GM18870 (cell line): ENCODE results near the gene CHRNA7.
"Not testable (repeated sequence)": the region's sequence is repeated elsewhere in the genome, so short reads cannot be mapped to it uniquely, and the experiment has no call there.

Experiments used
- ATAC-seq: cut with Tn5 transposase; IDR thresholded peaks from one replicate; pipeline ENCODE4 v1.9.1; 2021; ENCODE audit warnings: moderate library complexity; ENCODE audit not compliant: unreplicated experiment

Gene CHRNA7

DNA sequence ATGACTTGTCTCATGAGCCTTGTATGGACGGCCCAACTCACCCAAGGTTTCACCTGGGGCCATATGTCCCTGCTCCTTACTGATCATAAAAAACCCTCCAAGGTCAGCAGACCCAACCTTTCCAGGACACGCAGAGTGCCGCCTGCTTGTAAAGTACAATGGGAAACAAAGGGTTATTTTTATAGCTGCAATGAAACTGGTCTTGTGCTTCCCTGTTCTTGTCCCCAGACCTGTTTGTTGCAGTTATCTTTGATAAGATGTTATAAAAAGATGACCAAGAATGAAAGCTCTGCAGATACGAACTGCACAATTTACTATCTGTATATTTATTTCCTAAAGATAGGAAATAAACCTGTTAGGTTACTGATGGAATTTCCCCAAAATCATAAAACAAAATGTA is 136.0 kb downstream of the CHRNA7 start:
- not testable (repeated sequence) for ATAC-seq

DNA sequence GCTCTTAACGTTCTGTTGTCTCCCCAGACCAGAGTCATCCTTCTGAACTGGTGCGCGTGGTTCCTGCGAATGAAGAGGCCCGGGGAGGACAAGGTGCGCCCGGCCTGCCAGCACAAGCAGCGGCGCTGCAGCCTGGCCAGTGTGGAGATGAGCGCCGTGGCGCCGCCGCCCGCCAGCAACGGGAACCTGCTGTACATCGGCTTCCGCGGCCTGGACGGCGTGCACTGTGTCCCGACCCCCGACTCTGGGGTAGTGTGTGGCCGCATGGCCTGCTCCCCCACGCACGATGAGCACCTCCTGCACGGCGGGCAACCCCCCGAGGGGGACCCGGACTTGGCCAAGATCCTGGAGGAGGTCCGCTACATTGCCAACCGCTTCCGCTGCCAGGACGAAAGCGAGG is 137.6 kb downstream of the CHRNA7 start:
- not testable (repeated sequence) for ATAC-seq

DNA sequence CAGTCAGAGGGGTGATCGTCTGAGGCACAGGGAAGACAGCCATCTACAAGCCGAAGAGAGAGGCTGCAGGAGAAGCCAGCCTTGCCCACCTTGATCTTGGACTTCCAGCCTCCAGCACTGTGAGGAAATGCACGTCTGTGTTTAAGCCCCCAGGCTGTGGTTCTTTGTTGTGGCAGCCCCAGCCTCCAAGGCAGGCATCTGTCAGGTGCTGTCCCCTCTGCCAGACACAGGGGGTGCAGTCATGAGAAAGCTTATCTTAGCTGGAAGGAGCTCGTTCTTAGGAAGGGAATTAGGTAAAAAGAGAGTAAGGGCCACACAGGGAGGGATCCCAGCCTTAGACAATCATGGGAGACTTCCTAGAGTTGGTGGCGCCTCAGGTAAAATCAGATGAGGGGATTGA is 150.3 kb downstream of the CHRNA7 start:
- ATAC-seq = not testable (repeated sequence)

DNA sequence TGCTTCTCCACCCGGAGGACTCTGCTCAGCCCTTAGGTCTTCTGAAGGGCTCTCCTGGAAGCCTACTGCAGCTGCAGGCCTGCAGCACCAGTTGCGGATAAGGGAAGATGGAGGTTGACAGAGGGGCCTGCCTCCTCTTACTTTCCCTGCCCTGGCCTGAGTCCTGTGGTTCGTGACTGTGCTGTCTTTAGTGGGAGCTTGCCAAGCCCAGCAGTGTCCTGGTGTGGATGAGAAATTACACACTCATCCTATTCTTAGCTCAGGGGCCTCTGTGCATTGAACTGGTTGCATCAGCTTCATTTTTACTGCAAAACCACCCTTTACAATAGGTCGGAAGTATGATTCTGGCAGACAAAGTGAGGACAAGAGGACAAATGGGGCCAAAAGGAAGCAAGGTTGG is 163.5 kb downstream of the CHRNA7 start:
- ATAC-seq = not testable (repeated sequence)

DNA sequence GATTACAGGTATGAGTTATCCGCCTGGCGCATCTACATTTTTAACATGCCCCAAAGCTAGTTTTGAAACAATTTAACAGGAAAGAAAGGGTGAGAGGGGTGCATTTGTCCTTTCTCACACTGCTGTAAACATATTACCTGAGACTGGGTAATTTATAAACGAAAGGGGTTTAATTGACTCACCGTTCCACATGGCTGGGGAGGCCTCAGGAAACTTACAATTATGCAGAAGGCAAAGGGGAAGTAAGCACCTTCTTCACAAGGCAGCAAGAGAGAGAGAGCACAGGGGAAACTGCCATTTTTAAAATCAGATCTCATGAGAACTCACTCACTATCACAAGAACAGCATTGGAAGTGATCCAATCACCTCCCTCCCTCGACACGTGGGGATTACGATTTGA is 165.9 kb downstream of the CHRNA7 start:
- not testable (repeated sequence) for ATAC-seq

DNA sequence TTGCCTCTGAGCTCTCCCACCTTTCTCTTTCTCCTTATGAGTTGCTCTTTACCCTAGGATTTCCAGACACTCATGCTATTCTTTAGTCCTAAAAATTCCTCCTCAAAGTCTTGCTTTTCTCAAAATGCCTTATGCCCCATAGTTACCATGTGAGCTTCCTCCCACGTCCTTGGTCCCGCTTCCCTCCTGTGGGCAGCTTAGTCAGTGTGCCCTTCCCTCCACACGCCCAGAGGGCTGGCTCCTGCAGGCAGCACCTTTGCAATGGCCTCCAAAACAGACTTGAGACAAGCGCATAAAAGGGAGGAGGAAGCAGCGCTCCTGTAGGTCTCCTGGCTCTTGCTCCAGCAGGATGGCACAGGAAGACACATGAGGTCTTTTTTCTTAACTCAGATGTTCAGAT is 168.6 kb downstream of the CHRNA7 start:
- not testable (repeated sequence) for ATAC-seq

DNA sequence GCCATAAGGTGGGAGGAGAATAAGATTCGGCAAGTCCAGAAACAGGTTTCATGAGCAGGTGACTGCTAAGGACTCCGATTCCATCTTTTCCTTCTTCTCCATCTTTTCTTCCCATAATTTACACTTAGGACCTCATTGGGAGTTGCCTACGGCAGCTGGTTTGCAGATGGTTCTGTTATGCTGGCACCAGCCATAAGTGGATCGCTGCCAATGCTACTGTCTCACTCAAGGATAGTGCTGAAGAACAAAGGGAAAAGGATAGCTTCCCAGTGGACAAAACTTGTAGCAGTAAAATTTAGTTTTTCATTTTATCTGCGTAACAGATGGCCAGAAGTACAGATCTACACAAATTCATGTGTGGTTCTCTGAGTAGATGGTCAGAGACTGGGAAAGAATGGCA is 178.8 kb downstream of the CHRNA7 start:
- not testable (repeated sequence) for ATAC-seq

DNA sequence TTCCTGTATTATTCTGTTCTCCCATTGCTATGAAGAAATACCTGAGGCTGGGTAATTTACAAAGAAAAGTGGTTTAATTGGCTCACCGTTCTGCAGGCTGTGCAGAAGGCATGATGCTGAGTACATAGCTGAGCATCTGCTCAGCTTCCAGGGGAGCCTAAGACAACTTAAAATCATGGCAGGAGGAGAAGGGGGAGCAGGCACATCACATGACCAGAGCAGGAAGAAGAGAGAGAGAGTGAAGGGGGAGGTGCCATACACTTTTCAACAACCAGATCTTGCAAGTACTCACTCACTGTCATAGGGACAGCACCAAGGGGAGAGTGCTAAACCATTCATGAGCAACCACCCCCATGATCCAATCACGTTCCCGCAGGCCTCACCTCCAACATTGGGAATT is 188.4 kb downstream of the CHRNA7 start:
- ATAC-seq = no peak
